Measurements from ENCODE around the gene ISG15.

DNA sequence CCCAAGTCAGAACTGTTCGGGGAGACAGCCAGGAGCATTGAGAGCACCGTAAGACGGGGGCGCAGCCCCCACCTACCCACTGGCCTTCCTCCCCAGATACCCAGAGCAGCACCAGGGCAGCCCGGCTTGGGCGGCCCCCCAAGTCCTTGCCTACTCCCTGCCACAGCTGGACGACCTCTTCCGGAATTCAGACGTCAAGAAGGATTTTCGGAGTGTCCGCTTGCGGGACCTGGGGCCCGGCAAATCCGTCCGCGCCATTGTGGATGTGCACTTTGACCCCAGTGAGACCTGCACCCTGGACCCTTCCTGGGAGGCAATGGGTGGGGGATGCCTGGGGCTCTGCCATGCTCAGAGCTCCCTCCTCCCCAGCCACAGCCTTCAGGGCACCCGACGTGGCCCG, 34.1 kb downstream of the ISG15 start:
- TF ChIP-seq, protein P1, sequence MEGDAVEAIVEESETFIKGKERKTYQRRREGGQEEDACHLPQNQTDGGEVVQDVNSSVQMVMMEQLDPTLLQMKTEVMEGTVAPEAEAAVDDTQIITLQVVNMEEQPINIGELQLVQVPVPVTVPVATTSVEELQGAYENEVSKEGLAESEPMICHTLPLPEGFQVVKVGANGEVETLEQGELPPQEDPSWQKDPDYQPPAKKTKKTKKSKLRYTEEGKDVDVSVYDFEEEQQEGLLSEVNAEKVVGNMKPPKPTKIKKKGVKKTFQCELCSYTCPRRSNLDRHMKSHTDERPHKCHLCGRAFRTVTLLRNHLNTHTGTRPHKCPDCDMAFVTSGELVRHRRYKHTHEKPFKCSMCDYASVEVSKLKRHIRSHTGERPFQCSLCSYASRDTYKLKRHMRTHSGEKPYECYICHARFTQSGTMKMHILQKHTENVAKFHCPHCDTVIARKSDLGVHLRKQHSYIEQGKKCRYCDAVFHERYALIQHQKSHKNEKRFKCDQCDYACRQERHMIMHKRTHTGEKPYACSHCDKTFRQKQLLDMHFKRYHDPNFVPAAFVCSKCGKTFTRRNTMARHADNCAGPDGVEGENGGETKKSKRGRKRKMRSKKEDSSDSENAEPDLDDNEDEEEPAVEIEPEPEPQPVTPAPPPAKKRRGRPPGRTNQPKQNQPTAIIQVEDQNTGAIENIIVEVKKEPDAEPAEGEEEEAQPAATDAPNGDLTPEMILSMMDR (conservative IDR thresholded peaks at IDR 0.05; ENCODE audit: low read depth, low read length): no peak
- no peak for TF ChIP-seq EZH2phosphoT487 (IDR thresholded peaks at IDR 0.05; ENCODE audit: borderline replicate concordance, low read length)

Measured in PC-3 (cell line).